GM12878 (cell line): ENCODE results near the gene ZC3H7B. TPM values are rescaled to one million over a fixed set of nuclear protein-coding genes. Genes with fewer than 3 reads are reported as not detected.

Source experiments
- ATAC-seq: fragments of 200-7000 bp; cut with Tn5 transposase; 3 replicates; pipeline ENCODE4 v1.9.1; 2020; ENCODE audit warnings: mild to moderate bottlenecking, moderate library complexity
- BruUV-seq: library from RNA; stranded (reverse); fragments of 400-500 nt; replicated peaks from 2 replicates; lab custom pipeline; 2021; lab: Mats Ljungman, UMichigan
- CTCF ChIA-PET: fragments of 300-600 bp; sonication (Branson Sonifier 250); formaldehyde crosslinking; extraction: SDS; loops from one replicate; lab custom pipeline; 2021; ENCODE audit warnings: inconsistent platforms; lab: Yijun Ruan, JAX
- POLR2A ChIA-PET: fragments of 350-600 bp; formaldehyde crosslinking; extraction: SDS; loops from one replicate; lab custom pipeline; 2021; ENCODE audit warnings: inconsistent platforms; lab: Charles Lee
- RAD21 ChIA-PET: fragments of 300-600 bp; sonication (Branson Sonifier 250); formaldehyde crosslinking; loops from one replicate; lab custom pipeline; 2023; ENCODE audit warnings: antibody characterized with exemption; ENCODE audit not compliant: unreplicated experiment; lab: Charles Lee
- SMC1A ChIA-PET: fragments of 300-600 bp; sonication (Branson Sonifier 250); formaldehyde crosslinking; loops from one replicate; lab custom pipeline; 2023; ENCODE audit not compliant: unreplicated experiment, uncharacterized antibody; lab: Charles Lee
- DNase-seq: peaks from one replicate; pipeline ENCODE4 v3.0.0-alpha.2; 2011; ENCODE audit warnings: low read depth, low spot score
- FAIRE-seq: peaks from 3 replicates; lab custom pipeline; 2011; peaks lifted over from hg19 to GRCh38; lab: Jason Lieb, UNC
- H2AFZ ChIP-seq: 2 replicates; pipeline ENCODE4 v1.6.0; 2011; ENCODE audit warnings: low read depth, low read length, control low read depth; ENCODE audit not compliant: control insufficient read depth
- H3K27ac ChIP-seq: 2 replicates; pipeline ENCODE4 v1.5.1; 2011; ENCODE audit warnings: control low read depth; ENCODE audit not compliant: control insufficient read depth, insufficient read depth
- H3K27me3 ChIP-seq, 2 experiments: replicated peaks in 1 of 2; 2 replicates each; pipeline versions ENCODE4 v1.6.0 to v1.6.1; 2011; ENCODE audit warnings: low read length in 1 of 2; ENCODE audit not compliant: control insufficient read depth in 2 of 2, insufficient read depth in 2 of 2
- H3K36me3 ChIP-seq, 2 experiments: 2 replicates each; pipeline ENCODE4 v1.5.1; 2011; ENCODE audit warnings: low read length in 1 of 2; ENCODE audit not compliant: control insufficient read depth in 2 of 2, insufficient read depth in 2 of 2
- H3K4me1 ChIP-seq: 2 replicates; pipeline ENCODE4 v1.6.1; 2011; ENCODE audit warnings: mild to moderate bottlenecking, low read length, moderate library complexity, mixed read lengths; ENCODE audit not compliant: control insufficient read depth, insufficient read depth
- H3K4me2 ChIP-seq: 2 replicates; pipeline ENCODE4 v1.6.0; 2011; ENCODE audit warnings: control low read depth; ENCODE audit not compliant: control insufficient read depth, insufficient read depth
- H3K4me3 ChIP-seq: fragments of 200-600 bp; sonication (generic); 2 replicates; pipeline ENCODE4 v1.5.1; 2016
- H3K79me2 ChIP-seq: 2 replicates; pipeline ENCODE4 v1.6.0; 2011; ENCODE audit warnings: low read length; ENCODE audit not compliant: control insufficient read depth, insufficient read depth
- H3K9ac ChIP-seq: 2 replicates; pipeline ENCODE4 v1.8.0; 2011; ENCODE audit warnings: low read length, control low read depth, mixed read lengths; ENCODE audit not compliant: control insufficient read depth, insufficient read depth
- H3K9me3 ChIP-seq: replicated peaks from 3 replicates; pipeline ENCODE4 v1.5.1; 2011; ENCODE audit warnings: mild to moderate bottlenecking, low read length; ENCODE audit not compliant: control insufficient read depth, insufficient read depth
- H4K20me1 ChIP-seq: 2 replicates; pipeline ENCODE4 v1.6.0; 2011; ENCODE audit not compliant: control insufficient read depth, insufficient read depth
- ATF7 ChIP-seq: fragments of 450-650 bp; IDR thresholded peaks from 2 replicates; pipeline ENCODE4 v1.6.1; 2016; ENCODE audit warnings: low read depth, mild to moderate bottlenecking
- CBFB ChIP-seq: IDR thresholded peaks from 2 replicates; pipeline ENCODE4 v1.6.1; 2016; ENCODE audit warnings: antibody characterized with exemption, low read depth
- EZH2 ChIP-seq: IDR thresholded peaks from 2 replicates; pipeline ENCODE4 v1.6.1; 2012; ENCODE audit warnings: low read depth, mild to moderate bottlenecking, control low read depth, inconsistent platforms, low read length, borderline replicate concordance; ENCODE audit not compliant: control insufficient read depth
- NFXL1 ChIP-seq: fragments of 450-650 bp; IDR thresholded peaks from 2 replicates; pipeline ENCODE4 v1.6.1; 2017; ENCODE audit warnings: antibody characterized with exemption, mild to moderate bottlenecking, borderline replicate concordance
- PRDM15 ChIP-seq: fragments of 450-650 bp; formaldehyde crosslinking; IDR thresholded peaks from 2 replicates; pipeline ENCODE4 v1.4.0; 2020; ENCODE audit warnings: mild to moderate bottlenecking, moderate library complexity
- RELB ChIP-seq: fragments of 450-650 bp; IDR thresholded peaks from 2 replicates; pipeline ENCODE4 v1.6.1; 2017; ENCODE audit warnings: low read depth, mild to moderate bottlenecking, moderate library complexity
- SPI1 ChIP-seq: IDR thresholded peaks from 2 replicates; pipeline ENCODE4 v1.6.1; 2011; ENCODE audit warnings: low read depth, mild to moderate bottlenecking, low read length, moderate library complexity, borderline replicate concordance; ENCODE audit not compliant: insufficient read depth
- SREBF2 ChIP-seq: IDR thresholded peaks from 2 replicates; pipeline ENCODE4 v1.6.1; 2012; ENCODE audit warnings: mild to moderate bottlenecking, low read length
- WGBS: methylation state at CpG from one replicate; pipeline ENCODE4 v1.1.6; 2016; ENCODE audit warnings: low lambda C conversion rate; ENCODE audit not compliant: insufficient replicate concordance, insufficient coverage; ENCODE audit errors: missing lambda C conversion rate; 5-methylcytosine and 5-hydroxymethylcytosine counted together
- in situ Hi-C: fragments of 300-500 bp; cut with MboI; formaldehyde crosslinking; loops from 9 replicates; pipeline ENCODE4 v1.14.3; 2018; ENCODE audit warnings: mixed read lengths
- intact Hi-C: fragments of 100-400 bp; cut with micrococcal nuclease; formaldehyde crosslinking; loops from one replicate; pipeline ENCODE4 v1.14.2; 2022; ENCODE audit not compliant: unreplicated experiment
- polyA plus RNA-seq, 11 experiments: library from polyadenylated mRNA; depleted of rRNA in 4 of 11; unstranded in 6 of 11; stranded (reverse) in 5 of 11; fragments of >200 nt; fragmentation: Nextera tagmentation in 4 of 11; fragmentation: Illumina TruSeq in 1 of 11; extraction: Ambion mirVana in 4 of 11; extraction: Trizol in 1 of 11; gene quantifications; 1 replicate in 1 of 11; 2 replicates in 10 of 11; pipeline versions ENCODE4 v1.2.1 to v1.2.3, GENCODE V29; 2011 to 2016; ENCODE audit warnings: inconsistent platforms in 2 of 11, missing spikeins in 2 of 11, low read depth in 1 of 11
- total RNA-seq, 4 experiments: library from RNA; depleted of rRNA in 3 of 4; stranded (reverse); fragments of >200 nt in 3 of 4; fragmentation: Illumina TruSeq in 1 of 4; extraction: Trizol in 1 of 4; gene quantifications; 2 replicates each; pipeline versions ENCODE4 v1.2.1 to v1.2.3, GENCODE V29; 2013 to 2021

ZC3H7B gene
- total and polyA plus RNA-seq, 10 of the 15 experiments (the other 5 are each of a cell fraction or from before 2014, with no cell fraction given) = 0.26 to 52.3 (median 22.4) TPM

- no peak for ATAC-seq
- ChIA-PET SMC1A (no interaction called here), RAD21 (no interaction called here), POLR2A (no interaction called here), CTCF (no interaction called here)
- Histone ChIP-seq H3K36me3 (peaks cover 25 to 33% of the 10 kb centered on the region in 2 experiments; a peak in 3 of 4 replicates), H3K4me1 (no peaks in the 10 kb centered on the region), H4K20me1 (no peaks in the 10 kb centered on the region), H3K27me3 (no peaks in the 10 kb centered on the region), H3K4me3 (no peak overlapping the region), H2AFZ (no peak overlapping the region), H3K27ac (no peak overlapping the region), H3K79me2 (no peaks in the 10 kb centered on the region), H3K4me2 (no peak overlapping the region), H3K9ac (no peak overlapping the region), H3K9me3 (no peaks in the 10 kb centered on the region)
- BruUV-seq = no TSS peak
- DNase-seq = no peak
- in situ Hi-C loops = no loop called here
- TF ChIP-seq NFXL1 (no peak), PRDM15 (CRISPR knock-in tag) (no peak), EZH2 (no peak), SPI1 (no peak), SREBF2 (no peak), CBFB (no peak), ATF7 (no peak), RELB (no peak)
- intact Hi-C loops = no loop called here
- WGBS = 98% methylated on average over 24 of the region's 24 CpGs
- FAIRE-seq = no peak
Observed at GRCh38 chr22:41345807-41346335, 44.5 kb downstream of the ZC3H7B start.
